ENCODE data around the gene CSMD2.

Gene CSMD2

DNA sequence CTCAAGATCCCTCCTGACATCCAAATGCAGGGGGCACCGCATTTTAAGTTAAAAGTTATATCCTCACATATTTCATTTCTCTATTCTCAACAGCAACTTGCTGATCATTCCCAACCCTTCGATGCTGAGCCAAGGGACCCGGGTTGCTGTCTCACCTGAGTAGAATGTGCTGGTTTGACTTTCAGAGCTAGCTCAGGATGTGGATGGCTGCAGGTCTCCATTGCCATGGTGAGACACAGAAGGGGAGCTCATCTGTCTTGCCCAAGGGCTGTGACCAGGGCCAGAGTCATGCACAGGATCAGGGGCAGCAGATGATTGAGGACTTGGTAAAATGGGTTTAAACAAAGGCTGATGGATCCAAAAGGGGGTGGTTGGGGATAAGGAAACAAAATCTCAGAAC is 189.1 kb downstream of the CSMD2 start:
- TF ChIP-seq POU6F1 (CRISPR knock-in tag; IDR thresholded peaks at IDR 0.05; ENCODE audit: borderline replicate concordance, low read depth): no peak
- no peak for TF ChIP-seq TCF4 (CRISPR knock-in tag; IDR thresholded peaks at IDR 0.05; ENCODE audit: borderline replicate concordance)
- no peak for TF ChIP-seq CSRNP3 (CRISPR knock-in tag; IDR thresholded peaks at IDR 0.05)
- no peak for TF ChIP-seq ESRRG (CRISPR knock-in tag; IDR thresholded peaks at IDR 0.05)
- no peak for TF ChIP-seq ARNTL (CRISPR knock-in tag; IDR thresholded peaks at IDR 0.05; ENCODE audit: borderline replicate concordance, low read depth)
- TF ChIP-seq CSDC2 (CRISPR knock-in tag; IDR thresholded peaks at IDR 0.05): no peak
- TF ChIP-seq PPARA (CRISPR knock-in tag; IDR thresholded peaks at IDR 0.05; ENCODE audit: borderline replicate concordance): no peak
- TF ChIP-seq ISL1 (CRISPR knock-in tag; IDR thresholded peaks at IDR 0.05): no peak
- no peak for TF ChIP-seq OSR1 (CRISPR knock-in tag; IDR thresholded peaks at IDR 0.05)
- TF ChIP-seq CREB5 (CRISPR knock-in tag; IDR thresholded peaks at IDR 0.05; ENCODE audit: low read depth): no peak
- TF ChIP-seq ZNF70 (CRISPR knock-in tag; IDR thresholded peaks at IDR 0.05): no peak
- no peak for TF ChIP-seq SNAI2 (CRISPR knock-in tag; IDR thresholded peaks at IDR 0.05)
- no peak for TF ChIP-seq PATZ1 (CRISPR knock-in tag; IDR thresholded peaks at IDR 0.05; ENCODE audit: borderline replicate concordance)
- no peak for TF ChIP-seq ZNF565 (CRISPR knock-in tag; conservative IDR thresholded peaks at IDR 0.05; ENCODE audit: low read depth)
- TF ChIP-seq ZC3H10 (CRISPR knock-in tag; IDR thresholded peaks at IDR 0.05): no peak
- no peak for TF ChIP-seq ZNF8 (CRISPR knock-in tag; IDR thresholded peaks at IDR 0.05)
- TF ChIP-seq BACH2 (CRISPR knock-in tag; IDR thresholded peaks at IDR 0.05; ENCODE audit: borderline replicate concordance): no peak
- no peak for ATAC-seq

- ATAC-seq: no peak
- TF ChIP-seq PATZ1 (CRISPR knock-in tag; IDR thresholded peaks at IDR 0.05; ENCODE audit: borderline replicate concordance) (no peak), ZFP30 (CRISPR knock-in tag; IDR thresholded peaks at IDR 0.05) (no peak), OSR1 (CRISPR knock-in tag; IDR thresholded peaks at IDR 0.05) (no peak), RARB (CRISPR knock-in tag; IDR thresholded peaks at IDR 0.05) (no peak), TSHZ2 (CRISPR knock-in tag; IDR thresholded peaks at IDR 0.05) (no peak), ZFP3 (CRISPR knock-in tag; IDR thresholded peaks at IDR 0.05) (no peak), ZNF8 (CRISPR knock-in tag; IDR thresholded peaks at IDR 0.05) (no peak), CSRNP3 (CRISPR knock-in tag; IDR thresholded peaks at IDR 0.05) (no peak), TCF4 (CRISPR knock-in tag; IDR thresholded peaks at IDR 0.05; ENCODE audit: borderline replicate concordance) (no peak), ARNTL (CRISPR knock-in tag; IDR thresholded peaks at IDR 0.05; ENCODE audit: borderline replicate concordance, low read depth) (no peak), GLIS3 (CRISPR knock-in tag; IDR thresholded peaks at IDR 0.05) (no peak), POU6F1 (CRISPR knock-in tag; IDR thresholded peaks at IDR 0.05; ENCODE audit: borderline replicate concordance, low read depth) (no peak), SNAI2 (CRISPR knock-in tag; IDR thresholded peaks at IDR 0.05) (no peak)
Observed at GRCh38 chr1:33973799-33974545, 191.1 kb downstream of the CSMD2 start.

Data from SK-N-SH treated with all-trans-retinoic acid at 6 μM for 48 hours (cell line).